ENCODE measurements around the gene PRDM13. TPM values are rescaled to one million over a fixed set of nuclear protein-coding genes. Genes with fewer than 3 reads are reported as not detected.
A peak's percentile ranks its signal among the peaks of the same experiment; 100 is the strongest.

Gene PRDM13
- polyA plus RNA-seq, 1 donor (not counting 4 experiments of a cell fraction or from before 2014, with no cell fraction given), result not detected

DNA sequence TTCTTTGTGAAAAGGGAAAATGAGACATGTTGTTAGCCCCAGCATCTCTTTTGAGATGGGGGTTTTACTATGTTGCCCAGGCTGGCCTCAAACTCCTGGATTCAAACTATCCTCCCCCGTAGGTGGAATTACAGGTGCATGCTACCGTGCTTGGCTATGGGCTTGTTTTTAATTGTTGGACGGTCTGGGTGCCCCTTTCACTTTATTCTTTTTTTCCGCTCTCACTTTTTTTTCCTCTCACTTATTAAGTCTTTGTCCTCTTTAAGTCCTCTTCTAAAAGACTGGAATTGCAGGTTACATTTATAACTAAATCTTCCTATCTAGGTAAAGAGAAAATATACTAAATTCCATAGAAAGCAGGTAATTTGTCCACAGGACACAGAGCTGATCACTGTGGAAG lies 18.8 kb upstream of the PRDM13 start:
- Histone ChIP-seq H3K4me2 (ENCODE audit: control insufficient read depth, extremely low read depth, insufficient read depth, low read depth, low read length) (no peak overlapping the region), H2AFZ (ENCODE audit: control insufficient read depth, low read length) (no peak overlapping the region), H3K79me2 (ENCODE audit: control insufficient read depth, insufficient read depth, low read length) (no peaks in the 10 kb centered on the region), H3K27me3 (ENCODE audit: control insufficient read depth, extremely low read depth, insufficient read depth, low read length) (peaks cover 53% of the 10 kb centered on the region), H3K9me3 (ENCODE audit: control insufficient read depth, low read depth, low read length) (no peaks in the 10 kb centered on the region), H4K20me1 (ENCODE audit: control insufficient read depth, extremely low read depth, insufficient read depth, low read length) (no peaks in the 10 kb centered on the region), H3K9me1 (ENCODE audit: control insufficient read depth, extremely low read depth, insufficient read depth, low read length) (no peaks in the 10 kb centered on the region), H3K4me3 (ENCODE audit: control insufficient read depth in 2 of 3, extremely low read depth in 1 of 3, insufficient read depth in 2 of 3, low read depth in 1 of 3, low read length in 3 of 3) (no peak overlapping the region), H3K27ac (ENCODE audit: control insufficient read depth, insufficient read depth, low read length) (no peak overlapping the region), H3K9ac (ENCODE audit: control insufficient read depth, extremely low read depth, insufficient read depth, low read length) (no peak overlapping the region), H3K4me1 (ENCODE audit: control insufficient read depth, extremely low read depth, insufficient read depth, low read length) (no peaks in the 10 kb centered on the region), H3K36me3 (ENCODE audit: control insufficient read depth in 2 of 2, extremely low read depth in 1 of 2, insufficient read depth in 2 of 2, low read length in 2 of 2) (no peaks in the 10 kb centered on the region)
- TF ChIP-seq, protein P1, sequence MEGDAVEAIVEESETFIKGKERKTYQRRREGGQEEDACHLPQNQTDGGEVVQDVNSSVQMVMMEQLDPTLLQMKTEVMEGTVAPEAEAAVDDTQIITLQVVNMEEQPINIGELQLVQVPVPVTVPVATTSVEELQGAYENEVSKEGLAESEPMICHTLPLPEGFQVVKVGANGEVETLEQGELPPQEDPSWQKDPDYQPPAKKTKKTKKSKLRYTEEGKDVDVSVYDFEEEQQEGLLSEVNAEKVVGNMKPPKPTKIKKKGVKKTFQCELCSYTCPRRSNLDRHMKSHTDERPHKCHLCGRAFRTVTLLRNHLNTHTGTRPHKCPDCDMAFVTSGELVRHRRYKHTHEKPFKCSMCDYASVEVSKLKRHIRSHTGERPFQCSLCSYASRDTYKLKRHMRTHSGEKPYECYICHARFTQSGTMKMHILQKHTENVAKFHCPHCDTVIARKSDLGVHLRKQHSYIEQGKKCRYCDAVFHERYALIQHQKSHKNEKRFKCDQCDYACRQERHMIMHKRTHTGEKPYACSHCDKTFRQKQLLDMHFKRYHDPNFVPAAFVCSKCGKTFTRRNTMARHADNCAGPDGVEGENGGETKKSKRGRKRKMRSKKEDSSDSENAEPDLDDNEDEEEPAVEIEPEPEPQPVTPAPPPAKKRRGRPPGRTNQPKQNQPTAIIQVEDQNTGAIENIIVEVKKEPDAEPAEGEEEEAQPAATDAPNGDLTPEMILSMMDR (optimal IDR thresholded peaks at IDR 0.05 in 1 of 3, IDR thresholded peaks at IDR 0.05 in 1 of 3, conservative IDR thresholded peaks at IDR 0.05 in 1 of 3; ENCODE audit: extremely low read depth in 1 of 3, insufficient read depth in 2 of 3, low read length in 3 of 3), result no peak
- no peak for TF ChIP-seq EZH2 (IDR thresholded peaks at IDR 0.05; ENCODE audit: low read length)
- DNase-seq (ENCODE audit: low read depth, low spot score) (no peak), FAIRE-seq (no peak)
- dilution Hi-C loops (cut with MboI; ENCODE audit: extremely low pct_ligation_motif_present, low sequenced_read_pairs), result no loop called here

DNA sequence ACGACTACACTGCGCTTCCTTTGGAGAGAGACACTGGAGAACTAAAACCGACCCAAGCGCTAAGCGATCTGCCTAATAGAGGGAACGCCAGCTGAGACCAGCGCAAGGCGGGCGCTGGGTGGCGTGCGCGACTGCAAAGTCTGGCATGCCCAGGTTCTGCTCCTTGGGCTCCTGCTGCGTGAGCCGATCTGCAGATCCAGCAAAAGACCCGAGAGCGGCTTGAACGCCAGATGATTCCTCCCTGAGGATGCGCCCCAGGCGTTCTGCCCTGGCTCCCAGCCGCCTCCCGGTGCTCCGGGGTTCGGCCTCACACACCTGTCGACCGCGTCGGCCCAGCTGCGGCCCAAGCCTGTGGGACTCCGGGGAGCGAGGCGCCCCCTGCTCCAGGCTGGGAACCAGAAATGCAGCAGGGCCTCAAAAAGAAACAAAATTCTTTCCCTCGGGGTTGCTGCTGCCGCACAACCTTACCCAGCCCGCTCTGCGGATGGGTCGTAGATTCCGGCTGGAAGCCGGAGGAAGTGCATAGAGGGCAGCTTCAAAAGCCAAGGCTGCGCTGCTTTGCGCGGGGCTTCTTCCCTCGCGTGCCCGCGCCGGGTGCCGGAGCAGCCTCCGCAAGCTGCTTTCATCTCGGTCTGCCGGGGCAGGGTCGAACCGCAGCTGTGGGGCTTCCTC lies 17.9 kb upstream of the PRDM13 start:
- Histone ChIP-seq H2AFZ (ENCODE audit: control insufficient read depth, low read length) (peak overlapping the region; percentile 20), H3K4me2 (ENCODE audit: control insufficient read depth, extremely low read depth, insufficient read depth, low read depth, low read length) (peak overlapping the region; percentile 61), H3K36me3 (ENCODE audit: control insufficient read depth in 2 of 2, extremely low read depth in 1 of 2, insufficient read depth in 2 of 2, low read length in 2 of 2) (no peaks in the 10 kb centered on the region), H4K20me1 (ENCODE audit: control insufficient read depth, extremely low read depth, insufficient read depth, low read length) (no peaks in the 10 kb centered on the region), H3K9me3 (ENCODE audit: control insufficient read depth, low read depth, low read length) (no peaks in the 10 kb centered on the region), H3K9me1 (ENCODE audit: control insufficient read depth, extremely low read depth, insufficient read depth, low read length) (no peaks in the 10 kb centered on the region), H3K4me1 (ENCODE audit: control insufficient read depth, extremely low read depth, insufficient read depth, low read length) (no peaks in the 10 kb centered on the region), H3K4me3 (ENCODE audit: control insufficient read depth in 2 of 3, extremely low read depth in 1 of 3, insufficient read depth in 2 of 3, low read depth in 1 of 3, low read length in 3 of 3) (peak overlapping the region; percentile 35 to 66 (median 62)), H3K27ac (ENCODE audit: control insufficient read depth, insufficient read depth, low read length) (no peak overlapping the region), H3K79me2 (ENCODE audit: control insufficient read depth, insufficient read depth, low read length) (no peaks in the 10 kb centered on the region), H3K9ac (ENCODE audit: control insufficient read depth, extremely low read depth, insufficient read depth, low read length) (no peak overlapping the region), H3K27me3 (ENCODE audit: control insufficient read depth, extremely low read depth, insufficient read depth, low read length) (peaks cover 60% of the 10 kb centered on the region)
- dilution Hi-C loops (cut with MboI; ENCODE audit: extremely low pct_ligation_motif_present, low sequenced_read_pairs), result no loop called here
- TF ChIP-seq EZH2 (IDR thresholded peaks at IDR 0.05; ENCODE audit: low read length), result peak; percentile 84
- TF ChIP-seq, protein P1 (optimal IDR thresholded peaks at IDR 0.05 in 1 of 3, IDR thresholded peaks at IDR 0.05 in 1 of 3, conservative IDR thresholded peaks at IDR 0.05 in 1 of 3; ENCODE audit: extremely low read depth in 1 of 3, insufficient read depth in 2 of 3, low read length in 3 of 3), result peak; percentile 48 to 83 (median 78)
- DNase-seq (ENCODE audit: low read depth, low spot score) (no peak), FAIRE-seq (peak; percentile 57)
